Right ventricle myocardium inferior (tissue), 1 donor: Measurements from ENCODE around the gene EIF5B. TPM values are rescaled to one million over a fixed set of nuclear protein-coding genes. Genes with fewer than 3 reads are reported as not detected.
"Not testable (repeated sequence)": the region's sequence is repeated elsewhere in the genome, so short reads cannot be mapped to it uniquely, and the experiment has no call there.

Source experiments
- ATAC-seq: fragments of 200-7000 bp; cut with Tn5 transposase; one replicate; pipeline ENCODE4 v1.9.1; 2020; ENCODE audit warnings: mild to moderate bottlenecking, moderate library complexity
- DNase-seq: peaks from one replicate; pipeline ENCODE4 v3.0.0; 2021; ENCODE audit errors: missing footprints
- intact Hi-C: fragments of 100-400 bp; cut with DNase I; formaldehyde crosslinking; loops from one replicate; pipeline ENCODE4 v1.11.0; 2022
- total RNA-seq: library from RNA; stranded (reverse); fragmentation: NEBNext Ultra II Directional; extraction: Animal tissue kit (Norgen Biotek cat#: 25700); gene quantifications from one replicate; pipeline ENCODE4 v1.2.1, GENCODE V29; 2021
- donor health status: DM: no; HTN: yes; CAD: no; lungs with severe emphysema.

Gene EIF5B
- total RNA-seq, 1 donor from 2014 or later, result 90.8 TPM

DNA sequence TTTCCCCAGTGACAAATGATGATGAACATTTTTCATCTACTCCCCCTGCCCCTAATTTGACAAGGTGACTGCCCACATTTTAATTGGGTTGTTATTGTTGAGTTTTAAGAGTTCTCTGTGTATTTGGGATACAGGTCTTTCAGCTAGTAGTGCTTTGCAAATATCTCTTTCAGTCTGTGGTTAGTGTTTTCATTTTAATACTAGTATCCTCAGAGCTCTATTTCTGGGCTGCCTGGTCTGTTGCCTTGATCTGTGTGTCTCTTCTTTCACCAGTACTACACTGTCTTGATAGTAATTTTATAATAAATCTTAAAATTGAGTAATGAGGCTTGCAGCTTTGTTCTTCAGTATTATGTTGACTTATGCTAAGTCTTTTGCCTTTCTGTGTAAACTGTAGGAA, 19.7 kb downstream of the EIF5B start:
- intact Hi-C loops, result no loop called here
- ATAC-seq, result no peak
- no peak for DNase-seq

DNA sequence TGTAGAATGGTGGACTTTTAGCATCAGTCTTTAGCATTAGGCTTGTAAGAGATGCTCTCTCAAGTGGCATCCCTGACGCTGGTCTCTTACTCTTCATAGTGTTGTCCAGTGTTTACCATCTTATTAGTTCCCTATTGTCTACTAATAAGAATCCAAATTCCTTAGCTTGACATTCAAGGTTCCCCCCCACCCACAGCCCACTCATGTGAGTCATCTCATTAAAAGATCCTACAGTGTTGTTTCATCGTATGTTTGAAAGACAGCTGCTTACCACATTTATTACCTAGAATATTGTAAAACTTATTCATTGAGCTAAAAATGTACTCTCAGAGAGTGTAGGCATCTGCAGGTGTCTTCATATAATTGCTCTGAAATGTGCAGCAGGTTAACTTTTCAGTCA, 28.5 kb downstream of the EIF5B start:
- DNase-seq, result no peak
- intact Hi-C loops, result no loop called here
- ATAC-seq, result no peak

DNA sequence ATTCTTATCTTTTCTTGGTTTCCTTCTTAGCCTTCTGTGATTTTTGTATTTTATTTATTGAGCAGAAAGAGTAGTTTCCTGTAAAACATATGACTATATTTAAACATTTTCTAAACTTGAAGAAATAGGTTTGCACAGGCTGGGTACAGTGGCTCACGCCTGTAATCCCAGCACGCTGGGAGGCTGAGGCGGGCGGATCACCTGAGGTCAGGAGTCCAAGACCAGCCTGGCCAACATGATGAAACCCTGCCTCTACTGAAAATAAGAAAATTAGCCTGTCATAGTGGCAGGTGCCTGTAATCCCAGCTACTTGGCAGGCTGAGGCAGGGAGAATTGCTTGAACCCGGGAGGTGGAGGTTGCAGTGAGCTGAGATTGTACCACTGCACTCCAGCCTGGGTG, 31.7 kb downstream of the EIF5B start:
- intact Hi-C loops, ATAC-seq, DNase-seq: not testable (repeated sequence)

DNA sequence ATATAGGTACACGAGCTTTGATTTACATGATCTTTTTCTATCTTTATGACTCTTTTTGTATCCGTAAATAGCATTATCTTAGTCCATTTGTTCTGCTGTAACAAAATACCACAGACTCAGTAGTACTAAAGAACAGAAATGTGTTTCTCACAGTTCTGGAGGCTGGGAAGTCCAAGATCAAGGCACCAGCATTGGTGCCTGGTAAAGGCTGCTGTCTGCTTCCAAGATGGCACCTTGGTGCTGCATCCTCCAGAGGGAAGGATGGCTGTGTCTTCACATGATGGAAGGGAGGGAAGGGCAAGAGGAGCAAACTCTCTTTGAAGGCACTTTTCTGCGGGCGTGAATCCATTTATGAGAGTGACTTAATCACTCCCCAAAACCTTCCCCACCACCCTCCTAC, 36.0 kb downstream of the EIF5B start:
- intact Hi-C loops, result no loop called here
- no peak for ATAC-seq
- no peak for DNase-seq

DNA sequence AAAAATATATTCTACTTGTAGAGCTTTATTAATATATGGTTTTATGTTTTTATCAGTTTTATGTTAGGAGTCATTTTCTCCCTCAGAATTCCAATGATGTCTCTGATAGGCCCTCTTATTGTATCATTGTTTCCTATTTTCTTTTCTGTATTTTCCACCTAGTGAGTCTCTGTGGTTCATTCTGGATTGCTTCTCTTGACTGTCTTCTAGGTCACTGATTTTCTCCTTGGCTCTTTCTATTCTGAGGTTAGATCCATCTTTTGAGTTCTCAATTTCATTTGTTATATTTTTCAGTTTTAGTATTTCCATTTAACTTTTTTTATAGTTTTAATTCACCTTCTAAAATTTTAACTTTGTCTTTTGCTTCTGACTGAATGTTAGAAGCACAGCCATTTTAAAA, 37.6 kb downstream of the EIF5B start:
- intact Hi-C loops, result no loop called here
- no peak for ATAC-seq
- DNase-seq, result no peak

DNA sequence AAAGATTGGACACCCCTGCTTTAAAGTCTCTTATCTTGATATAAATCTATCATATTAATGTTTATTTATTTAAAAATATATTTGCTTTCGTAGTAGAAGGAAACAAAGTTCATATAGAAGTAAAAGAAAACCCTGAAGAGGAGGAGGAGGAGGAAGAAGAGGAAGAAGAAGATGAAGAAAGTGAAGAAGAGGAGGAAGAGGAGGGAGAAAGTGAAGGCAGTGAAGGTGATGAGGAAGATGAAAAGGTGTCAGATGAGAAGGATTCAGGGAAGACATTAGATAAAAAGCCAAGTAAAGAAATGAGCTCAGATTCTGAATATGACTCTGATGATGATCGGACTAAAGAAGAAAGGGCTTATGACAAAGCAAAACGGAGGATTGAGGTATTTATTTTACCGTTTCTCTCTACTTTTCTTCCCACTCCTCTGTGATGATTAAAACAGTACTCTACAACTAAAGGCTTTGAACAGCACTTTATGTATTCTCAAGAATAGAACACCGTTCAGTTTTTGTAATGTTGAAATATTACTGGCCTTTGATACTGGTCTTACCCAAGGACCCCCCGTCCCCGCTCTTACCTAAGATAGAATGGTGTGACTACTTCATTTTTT, 39.2 kb downstream of the EIF5B start:
- ATAC-seq (no peak), DNase-seq (no peak)
- intact Hi-C loops, result no loop called here

DNA sequence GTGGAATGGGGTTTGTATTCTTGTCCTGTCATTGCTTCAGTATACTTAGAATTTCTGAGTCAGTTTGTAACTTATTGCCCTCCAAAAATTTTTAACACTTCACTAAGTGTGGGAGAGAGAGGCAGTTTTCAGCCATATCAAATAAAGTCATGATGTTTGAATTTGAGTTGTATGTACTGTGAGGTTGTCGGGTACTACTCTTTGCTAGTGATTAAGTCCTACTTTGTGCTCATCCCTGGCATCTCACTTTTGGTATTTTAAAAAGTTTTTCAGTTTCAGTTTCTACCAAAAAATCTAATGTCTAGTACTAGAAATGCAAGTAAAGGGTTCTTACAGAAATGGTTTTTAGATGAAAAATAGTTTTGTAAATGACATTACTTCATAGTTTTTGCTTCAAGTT, 40.7 kb downstream of the EIF5B start:
- intact Hi-C loops, result no loop called here
- DNase-seq (no peak), ATAC-seq (no peak)

DNA sequence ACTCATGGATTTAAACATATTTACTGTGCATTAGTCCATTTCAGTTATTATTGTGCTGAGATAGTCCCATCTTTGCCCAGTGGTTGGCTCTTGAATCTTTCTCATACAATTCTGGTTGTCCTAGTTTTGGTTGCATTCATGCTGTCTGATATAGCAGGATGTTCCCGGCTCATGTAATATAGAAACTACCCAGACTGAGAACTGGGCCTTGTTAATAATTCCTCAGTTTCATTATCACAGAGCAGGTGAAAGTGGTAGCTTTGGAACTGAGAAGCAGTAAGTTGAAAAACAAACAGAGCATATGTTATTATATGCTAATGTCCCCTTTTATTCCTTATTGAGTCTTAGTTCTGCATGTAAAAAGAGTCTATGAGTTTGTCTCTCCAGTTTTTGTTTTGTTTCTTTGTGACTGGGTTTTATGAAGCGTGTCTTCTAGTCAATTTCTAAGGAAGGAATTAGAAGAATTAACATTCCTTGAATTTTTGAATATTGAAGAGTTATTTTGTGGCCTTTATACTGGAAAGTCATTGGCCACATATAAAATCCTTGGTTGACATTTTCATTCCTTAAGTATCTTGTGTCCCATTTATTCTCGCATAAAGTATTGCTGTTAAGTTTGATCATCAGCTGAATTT, 43.3 kb downstream of the EIF5B start:
- intact Hi-C loops, result no loop called here
- no peak for DNase-seq
- ATAC-seq, result no peak

DNA sequence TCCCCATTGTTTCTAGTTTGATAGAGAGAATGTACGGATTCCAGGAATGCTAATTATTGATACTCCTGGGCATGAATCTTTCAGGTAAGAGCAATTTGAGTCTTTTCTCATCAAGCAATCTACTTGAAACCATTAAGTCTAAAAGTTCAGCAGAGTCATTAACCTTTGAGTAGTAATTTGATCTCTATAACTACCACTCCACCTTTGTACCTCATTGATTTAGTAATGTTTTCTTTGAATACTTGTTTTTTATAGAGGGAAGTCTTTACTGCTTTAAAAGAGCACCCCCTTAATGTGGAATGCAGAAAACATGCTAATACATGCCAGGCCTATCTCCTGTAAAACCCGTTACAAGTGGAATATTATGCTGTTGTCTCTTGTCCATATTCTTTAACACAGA, 45.0 kb downstream of the EIF5B start:
- intact Hi-C loops, result no loop called here
- DNase-seq, result no peak
- ATAC-seq, result no peak

DNA sequence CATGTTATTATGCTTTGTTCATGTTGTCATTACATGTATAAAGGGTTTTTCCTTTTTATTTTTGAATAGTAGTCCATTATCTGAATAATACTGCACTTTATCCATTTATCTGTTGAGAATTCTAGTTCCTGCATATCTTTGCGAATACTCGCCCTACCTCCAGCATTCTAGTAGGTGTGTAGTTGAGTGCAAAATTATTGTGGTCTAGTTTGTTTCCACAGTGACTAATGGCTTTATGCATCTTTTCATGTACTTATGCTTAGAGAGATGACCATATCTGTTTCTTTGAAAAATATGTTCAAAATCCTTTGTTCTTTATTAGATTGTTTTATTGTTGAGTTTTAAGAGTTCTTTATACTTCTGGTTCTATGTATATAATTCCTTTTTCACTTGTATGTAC, 48.8 kb downstream of the EIF5B start:
- no peak for DNase-seq
- ATAC-seq, result no peak
- intact Hi-C loops, result no loop called here

DNA sequence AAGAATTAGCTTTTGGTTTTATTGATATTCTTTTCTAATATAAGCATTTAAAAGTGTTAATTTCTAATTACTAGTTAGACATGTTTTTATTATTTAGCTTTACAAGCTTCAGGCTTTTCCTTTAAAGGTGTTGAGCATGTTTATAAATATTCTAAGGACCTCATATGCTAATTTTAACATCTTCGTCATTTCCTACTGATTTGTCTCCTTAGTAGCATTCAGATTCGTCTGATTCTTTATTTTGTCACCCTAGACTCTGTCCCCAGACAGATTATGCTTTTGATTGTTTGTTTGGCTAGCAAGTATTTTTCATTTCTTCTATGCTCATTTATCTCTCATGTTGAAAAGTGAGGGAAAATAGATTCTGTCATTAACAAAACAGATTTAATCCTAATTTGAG, 51.7 kb downstream of the EIF5B start:
- intact Hi-C loops, result no loop called here
- no peak for ATAC-seq
- no peak for DNase-seq

DNA sequence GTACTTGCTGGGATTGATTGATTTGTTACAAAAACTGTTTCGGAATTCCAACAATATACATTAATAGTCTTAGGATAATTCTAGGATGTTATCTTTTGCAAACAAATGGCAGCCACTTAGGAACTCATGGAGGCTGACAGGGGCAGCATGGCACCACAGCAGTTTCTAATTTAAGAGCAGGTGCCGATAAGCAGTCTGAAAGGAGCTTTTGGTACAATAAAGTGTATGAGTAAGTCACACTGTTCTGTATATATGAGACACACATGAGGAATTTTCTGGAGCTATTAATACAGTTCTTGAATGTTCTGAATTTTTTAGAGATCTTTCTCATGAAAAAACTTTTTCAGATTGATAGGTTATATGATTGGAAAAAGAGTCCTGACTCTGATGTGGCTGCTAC, 52.2 kb downstream of the EIF5B start:
- intact Hi-C loops, result no loop called here
- DNase-seq (no peak), ATAC-seq (peak; percentile 69)

DNA sequence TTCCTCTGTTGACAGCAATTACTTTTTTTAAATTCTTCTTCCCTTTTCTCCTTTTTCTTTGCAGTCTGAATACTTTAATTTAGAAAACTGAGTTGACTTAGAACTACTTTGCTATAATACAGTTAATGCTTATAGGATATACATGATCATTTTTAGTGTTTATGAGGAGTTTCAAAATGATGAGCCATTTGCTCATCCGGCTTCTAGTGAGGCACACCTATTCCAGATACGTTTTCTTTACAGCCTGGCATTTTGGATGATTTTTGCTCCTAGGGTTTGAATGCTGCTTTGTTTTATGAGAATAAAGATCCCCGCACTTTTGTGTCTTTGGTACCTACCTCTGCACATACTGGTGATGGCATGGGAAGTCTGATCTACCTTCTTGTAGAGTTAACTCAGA, 52.8 kb downstream of the EIF5B start:
- ATAC-seq (no peak), DNase-seq (no peak)
- intact Hi-C loops, result no loop called here

DNA sequence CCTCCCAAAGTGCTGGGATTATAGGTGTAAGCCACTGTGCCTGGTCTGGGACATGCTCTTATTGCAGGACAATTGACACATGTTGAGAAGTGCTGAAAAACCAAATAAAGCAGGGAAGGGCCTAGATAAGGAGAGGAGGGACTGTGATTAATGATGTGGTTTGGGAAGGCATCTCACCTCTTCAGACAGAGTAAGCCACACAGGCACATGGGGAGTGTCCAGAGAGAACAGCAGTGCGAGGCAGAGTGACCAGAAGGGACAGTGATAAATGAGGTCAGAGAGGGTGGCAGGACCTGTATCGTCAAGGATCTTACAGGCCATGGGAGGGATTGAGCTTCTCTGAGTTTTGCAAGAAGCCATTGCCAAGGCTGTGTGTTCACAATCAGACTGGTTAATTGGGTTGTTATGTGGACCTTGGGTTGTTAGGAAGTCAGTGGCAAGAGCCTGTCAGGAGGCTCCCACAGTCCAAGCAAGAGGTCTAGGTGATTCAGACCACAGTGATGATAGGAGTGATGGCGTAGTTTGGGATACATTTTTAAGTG, 58.5 kb downstream of the EIF5B start:
- intact Hi-C loops, result no loop called here
- DNase-seq (no peak), ATAC-seq (no peak)

DNA sequence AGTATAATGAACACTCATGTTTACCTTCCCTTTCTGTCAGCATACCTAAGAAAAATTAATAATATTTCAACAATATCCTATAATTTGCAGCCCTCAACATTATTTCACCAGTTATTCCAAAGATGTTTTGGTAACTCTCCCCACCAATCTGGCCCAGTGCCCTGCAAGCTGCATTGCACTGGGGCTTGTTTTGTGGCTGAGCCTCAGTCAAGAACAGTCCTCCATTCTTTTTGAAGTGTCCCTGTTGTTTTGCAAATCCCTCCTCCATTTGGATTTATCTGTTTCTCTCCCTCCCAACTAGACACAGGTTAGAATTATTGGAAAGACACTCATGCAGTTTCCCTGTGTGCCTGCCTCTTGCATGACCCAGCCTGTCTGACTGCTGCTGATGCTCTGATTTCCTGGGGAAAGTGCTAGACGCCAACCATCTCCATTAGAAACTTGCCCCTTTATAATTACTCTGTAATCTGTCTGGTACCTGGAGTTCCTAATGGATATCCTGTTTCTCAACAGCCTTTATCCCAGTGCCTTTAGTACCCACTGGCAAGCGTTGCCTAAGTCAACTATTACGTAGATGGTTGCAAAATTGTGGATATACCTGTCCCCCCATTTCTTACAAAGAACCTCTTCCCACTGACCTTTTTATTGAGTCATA, 60.2 kb downstream of the EIF5B start:
- DNase-seq, result no peak
- intact Hi-C loops, result no loop called here
- ATAC-seq, result no peak

DNA sequence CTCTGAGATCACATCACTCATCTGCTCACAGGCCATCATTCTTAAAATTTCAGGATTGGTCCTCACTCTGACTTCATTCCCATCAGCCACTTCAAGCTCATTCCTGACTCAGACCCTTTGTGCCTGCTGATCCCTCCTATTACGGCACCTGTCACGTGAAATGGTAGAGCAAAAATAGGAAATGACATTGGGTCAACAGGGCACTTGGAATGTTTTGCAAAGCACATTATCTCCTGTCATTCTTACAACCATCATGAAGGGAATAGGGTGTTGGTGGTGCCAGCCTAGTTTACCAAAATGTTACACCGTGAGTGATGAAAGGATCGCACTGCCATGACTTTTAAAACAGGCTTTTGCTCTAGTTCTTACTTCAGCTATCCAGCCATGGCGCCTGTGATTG, 61.1 kb downstream of the EIF5B start:
- intact Hi-C loops, result no loop called here
- DNase-seq, result no peak
- peak; percentile 58 for ATAC-seq

DNA sequence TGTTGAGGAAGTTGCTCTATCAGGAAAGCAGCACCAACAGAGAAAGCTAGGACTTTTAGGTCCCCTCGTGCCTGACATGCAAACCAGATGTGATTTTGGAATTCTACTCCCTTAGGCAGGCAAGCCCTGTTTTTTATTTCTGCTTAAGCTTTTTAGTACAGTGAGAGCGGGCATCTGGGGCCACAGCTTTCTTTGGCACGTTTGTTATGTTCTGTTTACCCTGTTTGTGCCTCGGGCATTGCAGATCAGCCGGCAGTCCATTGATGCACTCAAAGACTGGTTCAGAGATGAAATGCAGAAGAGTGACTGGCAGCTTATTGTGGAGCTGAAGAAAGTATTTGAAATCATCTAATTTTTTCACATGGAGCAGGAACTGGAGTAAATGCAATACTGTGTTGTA, 61.9 kb downstream of the EIF5B start:
- DNase-seq, result no peak
- ATAC-seq, result no peak
- intact Hi-C loops, result no loop called here

DNA sequence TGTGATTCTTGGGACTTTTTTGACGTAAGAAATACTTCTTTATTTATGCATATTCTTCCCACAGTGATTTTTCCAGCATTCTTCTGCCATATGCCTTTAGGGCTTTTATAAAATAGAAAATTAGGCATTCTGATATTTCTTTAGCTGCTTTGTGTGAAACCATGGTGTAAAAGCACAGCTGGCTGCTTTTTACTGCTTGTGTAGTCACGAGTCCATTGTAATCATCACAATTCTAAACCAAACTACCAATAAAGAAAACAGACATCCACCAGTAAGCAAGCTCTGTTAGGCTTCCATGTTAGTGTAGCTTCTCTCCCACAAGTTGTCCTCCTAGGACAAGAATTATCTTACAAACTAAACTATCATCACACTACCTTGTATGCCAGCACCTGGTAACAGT, 62.6 kb downstream of the EIF5B start:
- ATAC-seq, result no peak
- intact Hi-C loops, result loop anchor here (5.0 kb wide), 1 partner anchor 62 kb away; the partner anchor contains the start of genes EIF5B and TXNDC9
- no peak for DNase-seq

DNA sequence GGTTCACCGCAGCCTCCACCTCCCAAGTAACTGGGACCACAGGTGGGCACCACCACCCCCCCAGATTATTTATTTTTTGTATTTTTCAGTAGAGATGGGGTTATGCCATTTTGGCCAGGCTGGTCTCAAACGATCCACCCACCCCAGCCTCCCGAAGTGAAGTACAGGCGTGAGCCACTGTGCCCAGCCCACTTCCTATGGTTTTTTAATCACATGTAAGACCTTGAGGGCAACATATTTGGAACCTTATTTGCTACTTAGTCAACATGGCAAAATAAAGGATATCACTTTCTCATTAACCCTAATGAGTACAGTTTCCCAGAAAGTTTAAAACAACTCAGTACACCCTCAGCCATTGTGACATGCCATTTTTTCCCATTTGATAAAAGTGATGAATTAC, 64.7 kb downstream of the EIF5B start:
- ATAC-seq, result no peak
- no peak for DNase-seq
- intact Hi-C loops, result loop anchor here (5.0 kb wide), 1 partner anchor 65 kb away; the partner anchor contains the start of genes EIF5B and TXNDC9

DNA sequence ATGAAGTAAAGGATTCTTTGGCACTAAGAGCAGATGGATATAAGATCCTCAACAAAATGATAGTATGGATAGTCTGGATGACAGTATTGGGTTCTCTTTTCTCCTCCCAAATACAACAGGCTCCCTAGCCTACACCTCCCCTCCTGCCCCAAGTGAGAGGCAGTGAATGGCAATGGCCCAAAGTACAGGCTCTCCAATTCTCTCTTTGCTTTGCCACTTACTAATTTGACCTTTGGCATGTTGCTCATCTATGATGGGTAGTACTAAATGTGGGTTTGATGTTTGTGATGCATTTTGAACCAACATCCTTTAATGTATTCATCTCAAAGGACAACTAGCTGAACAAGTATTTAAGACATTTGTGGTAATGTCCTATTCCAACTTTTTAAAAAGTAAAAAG, 65.9 kb downstream of the EIF5B start:
- no peak for ATAC-seq
- no peak for DNase-seq
- intact Hi-C loops, result loop anchor here (5.0 kb wide), 1 partner anchor 66 kb away; the partner anchor contains the start of genes EIF5B and TXNDC9
